HG03575 (cell line): ENCODE measurements around the gene PHRF1.

ENCODE experiments used
- ATAC-seq: cut with Tn5 transposase; IDR thresholded peaks from one replicate; pipeline ENCODE4 v1.9.1; 2021; ENCODE audit not compliant: unreplicated experiment, insufficient number of reproducible peaks, low FRiP score; ENCODE audit errors: extremely low read depth

The PHRF1 gene

DNA sequence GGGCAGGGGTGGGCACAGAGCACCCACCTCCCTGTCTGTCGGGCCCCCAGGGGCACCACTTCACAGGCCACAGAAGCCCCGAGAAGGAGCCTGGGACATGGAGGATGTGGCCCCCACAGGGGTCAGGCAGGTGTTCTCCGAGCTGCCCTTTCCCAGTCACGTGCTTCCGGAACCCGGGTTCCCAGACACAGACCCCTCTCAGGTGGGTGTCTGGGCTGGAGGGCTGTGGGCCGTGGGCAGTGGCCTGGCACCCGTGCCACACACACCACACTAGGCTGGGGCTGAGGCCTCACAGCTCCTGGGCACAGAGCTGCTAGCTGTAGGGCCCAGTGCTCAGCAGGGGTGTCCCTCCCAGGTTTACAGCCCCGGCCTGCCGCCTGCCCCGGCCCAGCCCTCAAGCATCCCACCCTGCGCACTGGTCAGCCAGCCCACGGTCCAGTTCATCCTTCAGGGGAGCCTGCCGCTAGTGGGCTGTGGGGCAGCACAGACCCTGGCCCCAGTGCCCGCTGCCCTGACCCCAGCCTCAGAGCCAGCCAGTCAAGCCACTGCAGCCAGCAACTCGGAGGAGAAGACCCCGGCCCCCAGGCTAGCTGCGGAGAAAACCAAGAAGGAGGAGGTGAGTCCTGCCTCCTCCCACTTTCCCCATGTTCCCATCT, 34.0 kb downstream of the PHRF1 start:
- no peak for ATAC-seq

DNA sequence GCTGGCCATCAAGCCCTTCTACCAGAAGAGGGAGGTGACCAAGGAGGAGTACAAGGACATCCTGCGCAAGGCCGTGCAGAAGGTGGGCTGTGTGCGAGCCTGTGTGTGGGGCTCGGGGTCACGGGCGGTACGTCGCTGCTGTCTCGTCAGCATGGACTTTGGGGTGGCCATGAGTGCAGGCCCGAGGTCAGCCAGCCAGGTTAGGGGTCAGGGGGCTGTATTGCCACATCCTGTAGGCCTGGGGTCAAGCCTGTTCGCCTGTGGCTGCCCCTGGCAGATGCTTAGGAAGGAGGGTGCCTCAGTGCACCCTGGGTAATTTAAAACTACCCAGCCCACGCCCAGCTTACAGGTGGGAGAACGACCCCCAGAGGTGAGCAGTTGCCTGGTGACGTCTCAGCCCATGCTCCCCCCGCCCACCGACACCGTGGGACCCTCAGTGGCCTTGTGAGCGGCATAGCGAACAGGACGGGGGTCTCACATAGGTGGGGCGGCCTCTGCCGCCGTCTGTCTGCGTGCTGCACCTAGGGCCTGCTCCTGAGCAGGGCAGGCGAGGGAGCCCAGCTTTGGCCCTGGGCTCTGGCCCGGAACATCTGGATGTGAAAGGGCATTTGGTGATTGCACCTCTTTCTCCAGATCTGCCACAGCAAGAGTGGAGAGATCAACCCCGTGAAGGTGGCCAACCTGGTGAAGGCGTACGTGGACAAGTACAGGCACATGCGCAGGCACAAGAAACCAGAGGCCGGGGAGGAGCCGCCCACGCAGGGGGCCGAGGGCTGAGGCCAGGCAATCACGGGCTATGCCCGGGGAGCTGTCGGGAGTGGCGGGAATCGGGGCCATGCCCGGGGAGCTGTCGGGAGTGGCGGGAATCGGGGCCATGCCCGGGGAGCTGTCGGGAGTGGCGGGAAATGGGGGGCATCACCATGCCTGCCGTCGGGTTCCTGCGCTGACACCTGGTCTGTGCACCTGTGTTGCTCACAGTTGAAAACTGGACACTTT, 35.0 kb downstream of the PHRF1 start:
- no peak for ATAC-seq

GRCh38 chr11:612201-612960, 36.1 kb downstream of the PHRF1 start:
- ATAC-seq = no peak

DNA sequence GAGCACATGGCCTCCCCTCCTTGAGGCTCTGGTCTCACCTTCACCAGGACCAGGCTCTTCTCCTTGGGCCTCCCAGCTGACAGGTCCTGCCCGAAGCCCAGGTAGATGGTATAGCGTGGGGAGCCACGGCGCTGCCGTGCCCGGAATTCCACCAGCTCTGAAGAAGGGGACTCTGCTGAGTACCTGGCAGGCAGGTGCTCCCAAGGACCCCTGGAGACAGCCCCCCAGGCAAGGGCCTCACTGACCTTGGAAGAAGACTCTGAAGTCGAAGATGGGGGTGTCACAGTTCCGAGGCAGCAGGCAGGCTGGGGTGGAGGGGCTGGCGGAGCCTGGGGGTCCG, 36.7 kb downstream of the PHRF1 start:
- ATAC-seq = no peak

- no peak for ATAC-seq
Measured at GRCh38 chr11:613369-613968, 37.2 kb downstream of the PHRF1 start.

- no peak for ATAC-seq
Measured at GRCh38 chr11:614021-614622, 37.9 kb downstream of the PHRF1 start.

DNA sequence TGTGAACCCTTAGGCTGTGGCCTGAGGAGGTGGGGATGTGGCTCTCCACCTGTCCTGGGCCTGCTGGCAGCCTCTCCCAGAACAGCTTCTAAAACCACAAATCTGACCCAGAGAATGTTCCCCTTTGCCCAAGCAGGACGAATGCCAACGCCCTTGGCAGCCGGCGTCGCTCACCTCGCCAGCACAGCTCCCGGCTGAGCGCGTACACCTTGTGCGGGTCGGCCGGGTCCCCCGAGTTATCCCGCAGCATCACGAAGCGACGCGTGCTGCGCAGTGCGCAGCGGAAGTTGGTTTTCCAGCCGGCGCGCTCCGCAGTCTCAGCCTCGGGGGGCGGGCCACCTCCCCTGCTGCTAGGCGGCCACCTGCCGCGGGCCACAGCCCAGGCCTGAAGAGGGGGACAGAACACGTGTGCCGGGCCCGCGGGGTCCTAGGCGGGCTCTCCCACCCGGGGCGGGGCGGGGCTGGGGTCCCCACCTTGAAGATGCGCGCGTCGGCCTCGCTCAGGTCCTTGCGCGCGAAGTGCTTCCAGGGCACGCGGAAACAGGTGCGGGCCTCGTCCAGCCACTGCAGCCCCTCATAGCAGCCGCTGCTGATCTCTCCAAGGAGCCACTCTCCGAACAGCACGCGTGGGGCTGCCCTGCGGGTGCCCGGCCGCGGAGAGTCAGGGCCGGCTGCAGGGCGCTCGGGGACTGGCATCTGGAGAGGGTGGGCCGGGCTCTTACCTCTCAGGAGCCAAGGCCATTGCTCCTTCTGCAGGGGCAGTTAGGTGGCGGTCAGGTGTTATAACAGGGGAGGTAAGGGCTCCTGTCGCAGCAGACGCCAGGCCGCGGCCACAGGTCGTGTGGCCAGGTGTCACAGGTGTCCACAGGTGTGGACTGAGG, 38.6 kb downstream of the PHRF1 start:
- ATAC-seq = no peak

- peak; percentile 41 for ATAC-seq
Measured at GRCh38 chr11:615504-616319, 39.4 kb downstream of the PHRF1 start, which contains the start of gene IRF7. Gene IRF7 (minus strand): TSS chr11:615950. CDS start chr11:615364, 586 bp downstream.

GRCh38 chr11:616320-617198, 40.3 kb downstream of the PHRF1 start:
- ATAC-seq = no peak

DNA sequence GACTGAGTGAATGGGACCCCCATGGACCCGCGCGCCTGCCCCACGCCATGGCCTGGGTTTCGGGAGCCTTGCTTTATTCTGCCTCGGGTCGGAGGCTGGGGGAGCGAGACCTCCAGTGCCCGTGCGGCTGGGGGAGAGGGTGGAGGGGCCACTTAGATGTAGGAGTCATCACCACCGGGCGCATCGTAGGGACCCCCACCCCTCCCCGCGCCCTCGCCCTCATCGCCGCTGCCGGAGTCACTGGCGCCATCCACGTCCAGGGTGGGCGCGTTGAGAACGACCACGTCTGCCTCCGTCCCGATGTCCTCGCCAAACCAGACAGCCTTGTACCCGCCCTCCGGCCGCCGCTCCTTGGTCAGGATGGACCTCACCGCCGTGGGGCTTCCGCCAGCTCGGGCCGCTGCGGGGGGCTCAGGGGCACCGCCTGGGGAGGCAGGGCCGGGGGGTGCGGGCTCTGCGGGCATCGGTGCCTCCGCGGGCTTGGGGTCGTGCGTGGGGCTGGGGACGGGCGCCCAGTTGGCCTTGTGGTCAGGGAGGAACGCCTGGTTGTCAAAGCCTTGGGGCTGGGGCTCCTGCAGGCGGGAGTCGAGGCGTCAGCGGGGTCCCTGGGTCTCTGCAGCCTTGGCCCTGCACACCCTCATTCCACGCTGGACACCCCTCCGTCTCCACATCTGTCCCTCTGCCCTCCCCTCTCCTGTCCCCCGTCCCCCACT, 41.1 kb downstream of the PHRF1 start:
- ATAC-seq = no peak

- ATAC-seq = no peak
Measured at GRCh38 chr11:617912-618682, 41.8 kb downstream of the PHRF1 start.

DNA sequence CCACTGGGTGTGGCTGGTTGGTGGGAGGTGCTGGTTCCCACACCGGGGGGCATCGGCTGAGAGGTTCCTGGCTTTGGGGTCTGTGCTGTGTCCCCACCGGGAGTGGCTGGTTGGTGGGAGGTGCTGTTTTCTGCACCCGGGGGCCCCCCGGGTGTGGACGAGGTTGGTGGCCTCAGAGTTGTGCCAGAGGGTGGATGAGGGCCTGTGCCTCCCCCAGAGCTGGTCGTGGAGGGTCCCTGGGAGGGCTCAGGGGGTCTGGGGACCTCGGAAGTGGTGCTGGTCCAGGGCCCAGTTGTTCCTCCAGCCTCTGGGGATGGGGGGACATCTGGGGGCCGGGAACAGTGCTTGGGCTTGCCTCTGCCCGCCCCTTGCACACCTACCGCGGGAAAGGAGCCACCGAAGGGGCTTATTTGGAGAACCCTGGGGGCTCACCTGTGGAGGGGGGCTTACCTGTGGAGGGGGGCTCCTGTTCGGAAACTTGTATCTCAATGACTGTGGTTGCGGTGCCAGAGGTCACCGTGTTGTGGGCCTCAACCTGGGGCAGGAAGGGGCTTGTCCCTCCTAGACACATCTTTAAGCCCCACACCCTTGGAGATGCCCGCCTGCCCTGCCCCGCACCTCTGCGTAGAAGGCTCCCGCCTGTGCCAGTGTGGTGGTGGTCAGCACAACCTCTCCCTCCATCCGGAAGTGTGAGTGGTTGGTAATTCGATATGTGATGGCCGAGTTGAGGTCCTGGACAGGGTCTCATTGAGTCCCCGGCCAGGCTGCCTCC, 42.8 kb downstream of the PHRF1 start:
- no peak for ATAC-seq

DNA sequence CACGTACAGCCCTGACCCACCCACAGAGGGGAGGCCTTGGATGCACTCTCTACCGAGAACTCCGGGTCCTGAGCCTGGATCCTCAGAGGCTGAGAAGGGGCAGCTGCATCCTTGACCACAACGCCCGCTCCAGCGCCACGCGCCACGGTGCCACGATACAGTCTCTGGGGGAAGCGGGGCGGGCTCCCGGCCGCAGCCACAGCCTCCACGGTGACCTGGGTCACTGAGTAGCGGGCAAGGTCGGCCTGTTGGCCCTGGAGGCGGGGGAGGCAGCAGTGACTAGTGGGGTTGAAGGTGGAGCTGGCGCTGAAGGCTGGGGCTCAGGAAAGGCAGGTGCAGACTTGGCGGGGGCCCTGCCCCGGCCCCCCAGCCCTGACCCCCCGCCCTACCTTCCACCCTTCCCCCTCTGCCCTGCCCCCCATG, 43.4 kb downstream of the PHRF1 start:
- ATAC-seq = no peak

DNA sequence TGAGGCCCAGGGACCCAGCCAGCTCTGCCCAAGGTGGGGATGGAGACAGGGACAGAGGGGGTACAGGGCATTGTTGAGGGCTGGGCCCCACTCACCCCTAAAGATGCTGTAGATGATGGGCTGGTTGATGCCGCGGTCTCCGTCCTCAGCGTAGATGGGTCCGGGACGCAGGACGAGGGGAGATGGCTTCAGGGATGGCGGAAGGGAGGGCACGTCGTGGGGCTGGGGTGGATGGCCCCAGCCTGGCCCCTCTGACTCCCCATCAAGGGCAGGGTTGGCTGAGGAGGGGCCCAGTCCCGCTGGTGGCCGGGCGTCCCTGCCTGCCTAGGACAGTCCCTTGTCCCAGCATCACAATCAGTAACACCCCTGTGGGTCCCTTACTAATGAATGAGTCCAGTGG, 43.9 kb downstream of the PHRF1 start:
- ATAC-seq = no peak
